HG03354 (cell line): Measurements from ENCODE around the gene PSMB7.

Experiments
- ATAC-seq: cut with Tn5 transposase; IDR thresholded peaks from one replicate; pipeline ENCODE4 v1.9.1; 2021; ENCODE audit warnings: mild to moderate bottlenecking; ENCODE audit not compliant: unreplicated experiment, poor library complexity, severe bottlenecking

The PSMB7 gene

DNA sequence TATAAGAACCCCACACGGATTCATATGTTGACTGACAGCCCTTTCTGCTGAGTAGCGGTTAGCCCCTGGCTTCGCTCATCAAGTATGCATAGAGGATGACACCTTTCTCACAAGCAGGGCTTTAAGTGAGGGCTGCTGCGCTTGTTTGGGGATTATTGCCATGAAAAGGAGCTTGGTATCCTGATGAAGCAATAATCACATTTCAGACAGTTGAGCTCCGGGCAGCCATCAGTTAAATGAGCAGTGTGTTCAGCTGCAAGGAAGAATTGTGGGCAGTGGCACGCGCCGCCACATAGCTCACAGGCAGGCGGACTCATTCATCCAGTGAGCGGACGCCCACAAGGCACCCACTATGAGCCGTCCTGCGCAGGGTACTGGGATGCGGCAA lies 79.9 kb downstream of the PSMB7 start:
- no peak for ATAC-seq

- ATAC-seq: no peak
These were observed 80.5 kb downstream of the PSMB7 start for GRCh38 chr9:124334568-124335319.

DNA sequence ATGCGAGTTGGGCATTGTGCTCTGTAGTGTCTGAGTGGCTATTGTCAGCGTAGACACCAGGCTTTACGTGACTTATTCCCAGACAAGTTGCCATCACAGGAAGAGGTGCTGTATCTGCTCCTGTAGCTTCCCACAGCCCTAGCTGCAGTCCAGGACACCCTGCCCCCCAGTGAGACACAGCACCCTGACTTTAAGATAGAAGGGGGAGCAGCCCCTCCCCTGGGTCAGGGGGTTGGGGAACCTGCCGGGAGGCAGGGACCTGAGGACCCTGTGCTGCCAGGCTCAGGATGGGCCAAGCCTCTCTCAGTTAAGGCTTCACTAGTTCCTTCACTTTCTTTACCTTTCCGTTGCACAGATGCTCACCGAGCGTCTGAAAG lies 82.1 kb downstream of the PSMB7 start:
- no peak for ATAC-seq

- ATAC-seq: no peak
These were observed 82.7 kb downstream of the PSMB7 start for GRCh38 chr9:124332361-124333202.

DNA sequence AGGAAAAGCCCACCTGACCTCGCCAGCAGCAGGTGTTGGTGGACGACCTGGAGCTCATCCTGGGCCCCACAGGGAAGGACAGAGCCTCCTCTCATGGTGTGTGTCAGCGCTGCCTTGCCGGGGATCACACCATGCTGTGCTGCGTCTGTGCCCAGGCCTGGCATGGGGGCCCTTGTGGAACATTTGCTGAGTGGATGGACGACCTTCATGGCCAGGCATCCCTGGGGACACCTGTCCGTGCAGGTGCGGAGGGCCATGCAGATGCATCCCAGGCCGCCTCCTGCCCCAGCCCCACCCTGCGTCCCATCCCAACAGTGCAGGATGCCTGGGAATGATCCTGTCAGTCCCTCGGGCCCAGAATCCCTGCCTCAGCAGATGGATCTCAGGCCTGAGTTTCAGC lies 83.7 kb downstream of the PSMB7 start:
- no peak for ATAC-seq

- ATAC-seq: no peak
These were observed 85.1 kb downstream of the PSMB7 start for GRCh38 chr9:124330011-124330697.

DNA sequence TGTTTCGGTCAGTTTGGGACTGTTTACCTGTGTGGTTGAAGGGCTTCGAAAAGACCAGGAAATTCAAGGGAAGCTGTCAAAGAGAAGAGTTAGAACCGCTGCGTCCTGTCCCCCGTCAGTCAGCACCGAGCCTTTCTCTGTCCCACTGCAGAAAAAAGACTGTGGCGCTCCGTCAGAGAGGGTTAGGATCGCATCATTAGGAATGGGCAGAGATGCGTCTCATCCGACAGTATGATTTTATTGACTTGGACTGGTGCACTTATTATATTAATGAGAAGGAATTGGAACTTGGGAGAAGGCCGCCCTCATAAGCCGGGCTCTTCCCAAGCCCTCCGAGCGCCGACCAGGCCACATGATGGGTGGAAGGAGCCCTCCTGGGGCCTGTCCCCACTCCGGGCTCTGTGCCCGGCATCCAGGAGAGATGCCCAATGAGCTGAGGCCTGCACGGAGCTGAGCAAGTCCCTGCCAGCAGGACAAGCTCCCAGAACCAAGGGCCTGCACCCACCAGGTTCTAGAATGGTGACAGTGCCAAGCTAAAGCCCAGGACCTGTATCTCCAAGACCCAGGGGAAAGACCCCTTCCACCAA lies 85.9 kb downstream of the PSMB7 start:
- no peak for ATAC-seq

DNA sequence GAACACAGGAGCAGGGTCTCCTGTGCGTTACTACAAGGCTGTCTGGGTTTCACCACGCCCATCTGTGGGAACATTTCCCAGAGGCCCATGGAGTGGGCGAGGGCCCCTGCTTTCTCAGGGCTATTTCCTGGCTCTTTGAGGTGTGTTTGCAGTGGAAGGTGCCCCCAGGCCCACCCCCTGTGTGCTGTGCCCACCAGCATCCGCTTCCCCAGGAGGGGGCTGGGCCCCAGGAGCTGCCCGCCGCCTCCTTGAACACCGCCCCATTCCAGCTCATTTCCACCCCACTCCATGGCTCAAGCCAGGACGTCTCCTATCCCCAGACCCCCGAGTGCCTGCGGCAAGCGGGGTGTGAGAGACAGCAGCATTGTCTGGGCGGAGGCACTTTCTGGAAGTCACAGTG lies 87.0 kb downstream of the PSMB7 start:
- no peak for ATAC-seq

DNA sequence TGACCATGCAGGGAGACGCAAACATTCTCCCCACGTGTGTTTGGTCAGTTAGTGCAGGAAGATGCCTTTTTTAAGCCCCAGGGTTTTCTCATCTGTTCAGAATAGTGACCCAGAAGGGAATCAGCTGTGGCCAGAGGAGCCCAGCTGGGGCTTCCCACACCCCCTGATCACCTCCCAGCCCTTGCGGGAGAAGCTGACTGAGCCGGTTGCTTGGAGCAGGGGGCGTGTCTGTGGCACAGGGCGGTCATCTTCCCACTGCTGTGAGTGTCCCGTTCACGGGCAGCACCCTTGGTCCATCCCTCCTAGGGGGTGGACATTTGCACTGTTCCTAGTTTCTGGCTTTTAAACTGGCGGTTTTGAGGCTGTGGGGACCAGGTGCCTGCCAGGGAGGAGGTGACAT lies 87.8 kb downstream of the PSMB7 start:
- no peak for ATAC-seq

- no peak for ATAC-seq
These were observed 88.9 kb downstream of the PSMB7 start for GRCh38 chr9:124326378-124326777.

GRCh38 chr9:124325816-124326215 lies 89.4 kb downstream of the PSMB7 start:
- ATAC-seq: no peak

DNA sequence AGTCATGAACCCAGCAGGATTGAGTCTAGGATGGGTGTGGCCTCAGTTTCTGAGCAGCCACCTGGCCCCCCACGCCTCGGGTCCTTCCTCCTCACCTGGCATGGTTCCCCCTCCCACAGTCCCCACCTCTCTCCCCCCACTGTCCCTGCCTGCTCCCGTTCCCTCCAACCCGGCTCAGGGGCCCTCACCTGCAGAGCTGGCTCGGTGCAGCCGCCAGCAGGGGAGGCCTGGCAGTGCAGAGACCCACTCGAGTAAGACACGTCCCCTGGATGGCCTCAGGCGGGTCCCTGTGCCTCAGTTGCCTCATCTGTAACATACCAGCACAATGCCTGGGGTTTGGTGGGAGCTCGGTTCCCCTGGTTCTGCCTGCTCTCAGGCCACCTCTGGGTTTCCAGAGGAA lies 91.3 kb downstream of the PSMB7 start:
- ATAC-seq: no peak

- no peak for ATAC-seq
These were observed 92.4 kb downstream of the PSMB7 start for GRCh38 chr9:124322618-124323432.

DNA sequence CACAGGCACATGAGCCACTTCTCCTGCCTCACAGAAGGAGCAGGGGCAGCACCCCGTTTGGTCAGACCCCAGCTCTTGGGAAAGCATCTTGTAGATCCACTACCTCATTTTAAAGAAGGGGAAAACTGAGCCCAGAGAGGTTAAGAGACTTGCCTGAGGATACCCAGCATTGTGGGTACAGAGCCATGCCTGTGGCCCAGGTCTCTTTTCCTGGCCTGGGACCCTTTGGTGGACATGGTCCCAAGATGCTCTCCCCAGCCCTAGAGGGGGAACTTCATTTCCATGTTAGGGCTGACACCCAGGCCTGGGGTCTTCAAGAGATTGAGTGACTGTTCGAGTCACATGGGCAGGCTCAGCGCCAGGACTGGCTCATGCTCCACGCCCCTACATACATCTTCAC lies 93.3 kb downstream of the PSMB7 start:
- ATAC-seq: no peak

- no peak for ATAC-seq
These were observed 93.8 kb downstream of the PSMB7 start for GRCh38 chr9:124321416-124321815.

GRCh38 chr9:124320062-124320973 lies 94.9 kb downstream of the PSMB7 start:
- ATAC-seq: no peak

GRCh38 chr9:124315882-124316281 lies 99.4 kb downstream of the PSMB7 start:
- no peak for ATAC-seq

DNA sequence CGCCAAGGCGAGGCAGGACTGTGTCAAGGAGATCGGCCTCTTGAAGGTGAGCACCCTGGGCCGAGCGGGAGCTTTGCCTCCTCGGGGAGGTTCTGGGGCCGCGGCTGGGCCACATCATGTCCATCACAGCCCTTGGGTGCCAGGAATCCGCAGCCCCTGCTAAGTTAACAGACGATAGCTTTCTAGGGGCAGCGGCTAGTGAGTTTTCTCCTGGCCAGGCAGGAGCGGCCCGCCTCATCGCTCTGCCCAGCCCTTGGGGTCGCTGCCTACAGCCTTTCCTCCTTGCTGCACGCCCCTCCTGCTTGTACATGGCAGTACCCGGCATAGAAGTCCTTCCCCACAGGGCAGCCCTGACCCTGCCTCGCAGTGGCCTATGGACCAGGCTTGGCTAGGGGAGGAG lies 101.3 kb downstream of the PSMB7 start:
- no peak for ATAC-seq
